ENCODE measurements around the gene FGD4. TPM values are rescaled to one million over a fixed set of nuclear protein-coding genes. Genes with fewer than 3 reads are reported as not detected.
A peak's percentile ranks its signal among the peaks of the same experiment; 100 is the strongest.

FGD4 gene
- total RNA-seq, 1 experiment from 2014 or later = 31.6 TPM

DNA sequence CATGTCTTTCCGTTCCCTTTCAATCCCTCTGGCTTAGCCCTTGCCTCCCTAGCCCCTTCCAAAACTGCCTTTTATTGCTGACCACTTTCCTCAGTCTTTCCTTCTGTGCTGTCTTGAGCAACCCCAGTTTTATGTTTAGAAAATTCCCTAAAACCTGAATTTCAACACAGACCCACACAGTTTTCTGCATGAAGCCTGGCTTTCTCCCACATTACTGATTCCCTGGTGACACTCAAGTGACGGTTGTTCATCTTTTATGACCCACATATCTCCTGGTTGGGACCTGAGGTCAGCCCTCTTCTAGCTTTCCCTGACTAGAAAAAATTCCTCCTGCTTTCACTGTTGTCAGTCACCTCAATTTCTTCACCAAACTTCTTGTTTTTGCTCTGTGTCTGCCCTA lies 21.0 kb downstream of the FGD4 start:
- peak overlapping the region; percentile 58 for H3K27ac Mint-ChIP-seq (ENCODE audit: unreplicated experiment)
- no peak overlapping the region for H3K4me3 Mint-ChIP-seq (ENCODE audit: unreplicated experiment)
- POLR2A ChIA-PET = no interaction called here
- no peak for DNase-seq
- peaks cover 15% of the 10 kb centered on the region; the same call in 1 of the 2 replicates for H3K4me1 ChIP-seq
- no peaks in the 10 kb centered on the region for H3K36me3 ChIP-seq (ENCODE audit: control insufficient read depth, insufficient read depth, low read length)
- H3K9me3 Mint-ChIP-seq (ENCODE audit: unreplicated experiment) = no peaks in the 10 kb centered on the region
- peaks cover 30% of the 10 kb centered on the region for H3K36me3 Mint-ChIP-seq (ENCODE audit: insufficient read depth, unreplicated experiment)
- TF ChIP-seq, protein P1, sequence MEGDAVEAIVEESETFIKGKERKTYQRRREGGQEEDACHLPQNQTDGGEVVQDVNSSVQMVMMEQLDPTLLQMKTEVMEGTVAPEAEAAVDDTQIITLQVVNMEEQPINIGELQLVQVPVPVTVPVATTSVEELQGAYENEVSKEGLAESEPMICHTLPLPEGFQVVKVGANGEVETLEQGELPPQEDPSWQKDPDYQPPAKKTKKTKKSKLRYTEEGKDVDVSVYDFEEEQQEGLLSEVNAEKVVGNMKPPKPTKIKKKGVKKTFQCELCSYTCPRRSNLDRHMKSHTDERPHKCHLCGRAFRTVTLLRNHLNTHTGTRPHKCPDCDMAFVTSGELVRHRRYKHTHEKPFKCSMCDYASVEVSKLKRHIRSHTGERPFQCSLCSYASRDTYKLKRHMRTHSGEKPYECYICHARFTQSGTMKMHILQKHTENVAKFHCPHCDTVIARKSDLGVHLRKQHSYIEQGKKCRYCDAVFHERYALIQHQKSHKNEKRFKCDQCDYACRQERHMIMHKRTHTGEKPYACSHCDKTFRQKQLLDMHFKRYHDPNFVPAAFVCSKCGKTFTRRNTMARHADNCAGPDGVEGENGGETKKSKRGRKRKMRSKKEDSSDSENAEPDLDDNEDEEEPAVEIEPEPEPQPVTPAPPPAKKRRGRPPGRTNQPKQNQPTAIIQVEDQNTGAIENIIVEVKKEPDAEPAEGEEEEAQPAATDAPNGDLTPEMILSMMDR (IDR thresholded peaks at IDR 0.05; ENCODE audit: insufficient read depth in 1 of 2, low read depth in 1 of 2, low read length in 1 of 2, severe bottlenecking in 1 of 2, unreplicated experiment in 1 of 2) = no peak
- CTCF ChIA-PET = no interaction called here
- peaks cover 5% of the 10 kb centered on the region; the same call in 1 of the 2 replicates for H3K9me3 ChIP-seq
- intact Hi-C loops (cut with micrococcal nuclease; ENCODE audit: unreplicated experiment) = no loop called here
- H3K27me3 Mint-ChIP-seq (ENCODE audit: insufficient read depth, unreplicated experiment) = no peaks in the 10 kb centered on the region
- H3K4me3 ChIP-seq (ENCODE audit: low read depth, low read length) = no peak overlapping the region
- H3K4me1 Mint-ChIP-seq (ENCODE audit: low read depth, unreplicated experiment) = peaks cover 22% of the 10 kb centered on the region
- no peaks in the 10 kb centered on the region for H3K27me3 ChIP-seq (replicated peaks; ENCODE audit: control insufficient read depth, insufficient read depth, low read length)
- BruUV-seq (replicated peaks) = no TSS peak

DNA sequence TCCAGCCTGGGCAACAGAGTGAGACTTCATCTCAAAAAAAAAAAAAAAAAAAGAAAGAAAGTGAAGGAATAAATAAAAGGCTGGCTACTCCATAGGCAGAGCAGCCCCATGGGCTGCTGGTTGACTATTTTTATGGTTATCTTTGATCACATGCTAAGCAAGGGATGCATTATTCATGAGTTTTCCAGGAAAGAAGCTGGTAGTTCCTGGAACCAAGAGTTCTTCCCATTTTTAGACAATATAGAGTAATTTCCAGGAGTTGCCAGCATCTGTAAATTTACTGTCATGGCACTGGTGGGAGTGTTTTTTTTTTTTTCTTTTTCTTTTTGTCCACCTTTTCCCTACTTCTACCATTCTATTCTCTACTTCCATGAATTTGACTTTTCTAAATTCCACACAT lies 24.2 kb downstream of the FGD4 start:
- H3K4me1 Mint-ChIP-seq (ENCODE audit: low read depth, unreplicated experiment) = peaks cover 13% of the 10 kb centered on the region
- H3K4me1 ChIP-seq = peaks cover 15% of the 10 kb centered on the region; the same call in 1 of the 2 replicates
- no peak overlapping the region for H3K4me3 ChIP-seq (ENCODE audit: low read depth, low read length)
- H3K36me3 ChIP-seq (ENCODE audit: control insufficient read depth, insufficient read depth, low read length) = no peaks in the 10 kb centered on the region
- H3K9me3 Mint-ChIP-seq (ENCODE audit: unreplicated experiment) = peaks cover 22% of the 10 kb centered on the region
- POLR2A ChIA-PET = no interaction called here
- no peak overlapping the region for H3K27ac Mint-ChIP-seq (ENCODE audit: unreplicated experiment)
- H3K27me3 Mint-ChIP-seq (ENCODE audit: insufficient read depth, unreplicated experiment) = no peaks in the 10 kb centered on the region
- no peaks in the 10 kb centered on the region for H3K27me3 ChIP-seq (replicated peaks; ENCODE audit: control insufficient read depth, insufficient read depth, low read length)
- no TSS peak for BruUV-seq (replicated peaks)
- TF ChIP-seq, protein P1 (IDR thresholded peaks at IDR 0.05; ENCODE audit: insufficient read depth in 1 of 2, low read depth in 1 of 2, low read length in 1 of 2, severe bottlenecking in 1 of 2, unreplicated experiment in 1 of 2) = no peak
- peaks cover 18% of the 10 kb centered on the region for H3K9me3 ChIP-seq
- H3K4me3 Mint-ChIP-seq (ENCODE audit: unreplicated experiment) = no peak overlapping the region
- CTCF ChIA-PET = no interaction called here
- H3K36me3 Mint-ChIP-seq (ENCODE audit: insufficient read depth, unreplicated experiment) = peaks cover 36% of the 10 kb centered on the region
- no peak for DNase-seq
- intact Hi-C loops (cut with micrococcal nuclease; ENCODE audit: unreplicated experiment) = no loop called here

DNA sequence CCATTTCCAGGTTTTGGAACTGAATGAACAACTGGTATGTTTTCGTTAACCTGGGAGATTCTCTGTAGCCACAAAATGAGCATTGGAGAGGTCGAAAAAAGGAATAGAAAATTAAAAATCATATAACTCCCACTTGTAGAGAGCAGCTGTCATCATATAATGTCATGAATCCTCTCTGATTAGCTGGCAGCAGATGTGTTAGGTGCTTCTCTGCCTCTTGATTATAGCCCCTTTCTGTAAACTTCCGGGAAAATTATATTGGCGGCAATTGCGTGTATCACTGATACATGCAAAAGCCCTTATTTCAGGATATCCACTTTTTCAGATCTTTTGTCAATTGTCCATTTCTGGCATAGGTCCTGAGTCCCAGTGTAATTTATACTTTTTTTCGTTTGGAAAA lies 31.7 kb downstream of the FGD4 start:
- CTCF ChIA-PET = no interaction called here
- peaks cover 30% of the 10 kb centered on the region for H3K9me3 Mint-ChIP-seq (ENCODE audit: unreplicated experiment)
- POLR2A ChIA-PET = no interaction called here
- H3K27me3 Mint-ChIP-seq (ENCODE audit: insufficient read depth, unreplicated experiment) = no peaks in the 10 kb centered on the region
- no peak overlapping the region for H3K27ac Mint-ChIP-seq (ENCODE audit: unreplicated experiment)
- Histone ChIP-seq H3K27me3 (replicated peaks; ENCODE audit: control insufficient read depth, insufficient read depth, low read length) (no peaks in the 10 kb centered on the region), H3K36me3 (ENCODE audit: control insufficient read depth, insufficient read depth, low read length) (no peaks in the 10 kb centered on the region), H3K4me1 (peaks cover 6% of the 10 kb centered on the region), H3K9me3 (peaks cover 9% of the 10 kb centered on the region), H3K4me3 (ENCODE audit: low read depth, low read length) (no peak overlapping the region)
- H3K36me3 Mint-ChIP-seq (ENCODE audit: insufficient read depth, unreplicated experiment) = peaks cover 35% of the 10 kb centered on the region
- no peak overlapping the region for H3K4me3 Mint-ChIP-seq (ENCODE audit: unreplicated experiment)
- TF ChIP-seq, protein P1 (IDR thresholded peaks at IDR 0.05; ENCODE audit: insufficient read depth in 1 of 2, low read depth in 1 of 2, low read length in 1 of 2, severe bottlenecking in 1 of 2, unreplicated experiment in 1 of 2) = no peak
- no peak for DNase-seq
- peaks cover 8% of the 10 kb centered on the region for H3K4me1 Mint-ChIP-seq (ENCODE audit: low read depth, unreplicated experiment)
- intact Hi-C loops (cut with micrococcal nuclease; ENCODE audit: unreplicated experiment) = no loop called here
- no TSS peak for BruUV-seq (replicated peaks)

Measured in Caco-2 (cell line).